DOHH2 (cell line): ENCODE measurements around the gene SEMA5A.

Experiments
- EZH2phosphoT487 ChIP-seq: fragments of 200-600 bp; sonication (generic); IDR thresholded peaks from 2 replicates; pipeline ENCODE4 v1.6.1; 2017; ENCODE audit warnings: borderline replicate concordance, mild to moderate bottlenecking, antibody characterized with exemption, low read length, moderate library complexity, mixed read lengths
- TF ChIP-seq, protein P1 (sequence below): fragments of 200-600 bp; sonication (generic); IDR thresholded peaks from one replicate; pipeline ENCODE4 v1.5.1; 2014; ENCODE audit warnings: antibody characterized with exemption, mild to moderate bottlenecking, low read depth, low read length; ENCODE audit not compliant: poor library complexity, severe bottlenecking

DNA sequence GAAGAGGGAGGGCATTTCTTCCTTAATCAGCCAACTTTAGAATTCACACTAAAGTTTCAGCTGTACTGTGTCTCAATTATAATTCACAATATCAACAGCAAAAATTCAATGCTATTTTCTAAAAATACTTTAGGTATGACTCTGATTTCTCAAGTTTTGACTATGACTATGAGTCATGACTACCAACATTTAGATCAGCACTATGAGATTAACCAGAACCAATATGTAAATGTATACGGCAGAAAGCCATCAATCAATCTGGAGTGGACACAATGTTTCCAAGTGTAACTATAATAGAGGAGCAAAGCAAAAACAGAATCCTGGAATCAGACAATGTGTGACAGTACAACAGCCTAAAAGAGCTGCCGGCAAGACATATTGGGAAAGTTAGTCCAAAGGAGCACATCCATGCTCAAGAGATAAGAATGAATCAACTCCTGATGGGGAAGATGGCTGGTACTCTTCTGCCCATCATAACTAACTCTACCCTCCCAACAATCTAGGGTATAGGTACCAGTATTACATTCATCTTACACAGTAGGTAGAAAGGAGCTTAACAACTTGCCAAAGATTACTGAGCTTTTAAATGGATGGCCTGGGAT lies 294.4 kb downstream of the SEMA5A start:
- TF ChIP-seq, protein P1, sequence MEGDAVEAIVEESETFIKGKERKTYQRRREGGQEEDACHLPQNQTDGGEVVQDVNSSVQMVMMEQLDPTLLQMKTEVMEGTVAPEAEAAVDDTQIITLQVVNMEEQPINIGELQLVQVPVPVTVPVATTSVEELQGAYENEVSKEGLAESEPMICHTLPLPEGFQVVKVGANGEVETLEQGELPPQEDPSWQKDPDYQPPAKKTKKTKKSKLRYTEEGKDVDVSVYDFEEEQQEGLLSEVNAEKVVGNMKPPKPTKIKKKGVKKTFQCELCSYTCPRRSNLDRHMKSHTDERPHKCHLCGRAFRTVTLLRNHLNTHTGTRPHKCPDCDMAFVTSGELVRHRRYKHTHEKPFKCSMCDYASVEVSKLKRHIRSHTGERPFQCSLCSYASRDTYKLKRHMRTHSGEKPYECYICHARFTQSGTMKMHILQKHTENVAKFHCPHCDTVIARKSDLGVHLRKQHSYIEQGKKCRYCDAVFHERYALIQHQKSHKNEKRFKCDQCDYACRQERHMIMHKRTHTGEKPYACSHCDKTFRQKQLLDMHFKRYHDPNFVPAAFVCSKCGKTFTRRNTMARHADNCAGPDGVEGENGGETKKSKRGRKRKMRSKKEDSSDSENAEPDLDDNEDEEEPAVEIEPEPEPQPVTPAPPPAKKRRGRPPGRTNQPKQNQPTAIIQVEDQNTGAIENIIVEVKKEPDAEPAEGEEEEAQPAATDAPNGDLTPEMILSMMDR: no peak
- TF ChIP-seq EZH2phosphoT487: no peak
